ACHN (cell line): ENCODE data around the gene PLA1A.
"Not testable (repeated sequence)": the region's sequence is repeated elsewhere in the genome, so short reads cannot be mapped to it uniquely, and the experiment has no call there.

Experiments
- DNase-seq: peaks from one replicate; pipeline ENCODE4 v3.0.0-alpha.2; 2015
- in situ Hi-C: cut with HindIII; loops from 2 replicates; pipeline ENCODE4 v1.10.0; 2017; ENCODE audit warnings: low sequenced_read_pairs, low pct_ligation_motif_present, low pct_unique_long_range_greater_than_20kb

PLA1A gene

DNA sequence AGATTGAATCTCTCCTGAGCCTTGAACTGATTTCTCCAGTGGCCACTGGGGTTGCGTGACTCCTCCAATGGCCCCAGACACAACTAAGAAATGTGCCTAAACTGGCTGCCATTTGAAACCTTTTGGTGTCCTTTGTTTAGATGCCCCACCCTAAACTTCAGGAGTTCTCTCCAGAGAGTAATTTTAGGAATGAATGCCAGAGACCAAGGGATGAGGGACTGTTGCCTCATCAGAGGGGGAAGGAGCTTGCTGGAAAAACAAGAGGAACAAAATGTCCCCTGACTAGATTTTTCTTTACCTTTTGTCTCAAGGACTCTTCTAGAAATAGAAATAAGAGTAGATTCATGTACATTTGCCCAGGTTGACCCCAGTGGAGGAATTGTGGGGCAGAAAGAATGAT, 26.5 kb upstream of the PLA1A start:
- in situ Hi-C loops: no loop called here
- DNase-seq: no peak

DNA sequence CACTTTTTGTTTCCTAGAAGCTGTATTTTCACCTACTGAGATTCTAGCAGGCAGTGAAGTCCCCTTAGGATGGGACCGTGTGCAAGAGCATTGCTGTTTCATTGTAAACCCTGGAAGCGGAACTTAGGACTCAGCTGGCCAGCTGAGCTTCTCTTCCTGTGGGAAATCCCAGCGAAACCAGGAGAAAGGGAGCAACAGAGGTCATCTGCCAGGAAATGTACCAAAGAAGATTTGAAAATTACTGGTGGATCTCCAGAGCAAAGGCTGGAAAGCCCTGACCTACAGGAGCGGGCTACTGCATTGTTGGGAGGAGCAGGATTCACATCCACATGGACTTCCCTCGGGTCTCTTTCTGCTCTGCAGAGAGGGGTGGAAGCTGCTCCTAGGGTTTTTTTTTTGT, 26.0 kb upstream of the PLA1A start:
- in situ Hi-C loops: no loop called here
- no peak for DNase-seq

DNA sequence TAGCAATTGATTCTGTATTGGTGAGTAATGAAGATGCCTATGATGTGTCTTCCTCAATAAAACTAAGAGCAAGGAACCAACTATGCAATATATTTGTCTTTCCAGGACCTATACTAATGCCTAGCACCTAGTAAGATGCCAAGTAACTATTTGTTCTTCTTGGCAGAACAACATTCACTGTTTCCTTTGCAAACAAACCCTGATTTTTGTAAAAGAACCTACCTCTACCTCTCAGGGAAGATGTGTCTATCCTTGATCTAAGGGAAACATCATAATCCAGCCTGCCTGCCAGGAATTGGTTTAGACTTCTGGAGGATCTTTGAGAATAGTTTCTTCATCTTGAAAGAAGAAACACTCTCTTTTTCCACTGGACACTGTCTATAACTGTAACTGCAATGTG, 22.2 kb upstream of the PLA1A start:
- in situ Hi-C loops: no loop called here

GRCh38 chr3:119579366-119580066, 18.2 kb upstream of the PLA1A start, which contains the start of gene ADPRH:
Gene ADPRH, plus strand, starts transcription at chr3:119579492. Its CDS starts 2,678 bp downstream, at chr3:119582170.
- in situ Hi-C loops: no loop called here
- DNase-seq: peak; percentile 77

More for the DNA sequence above, 22.2 kb upstream of the PLA1A start:
- no peak for DNase-seq

- no peak for DNase-seq
- in situ Hi-C loops: no loop called here
Observed at GRCh38 chr3:119580067-119580760, 17.5 kb upstream of the PLA1A start.

- no peak for DNase-seq
- in situ Hi-C loops: no loop called here
Observed at GRCh38 chr3:119582178-119582577, 15.5 kb upstream of the PLA1A start.

DNA sequence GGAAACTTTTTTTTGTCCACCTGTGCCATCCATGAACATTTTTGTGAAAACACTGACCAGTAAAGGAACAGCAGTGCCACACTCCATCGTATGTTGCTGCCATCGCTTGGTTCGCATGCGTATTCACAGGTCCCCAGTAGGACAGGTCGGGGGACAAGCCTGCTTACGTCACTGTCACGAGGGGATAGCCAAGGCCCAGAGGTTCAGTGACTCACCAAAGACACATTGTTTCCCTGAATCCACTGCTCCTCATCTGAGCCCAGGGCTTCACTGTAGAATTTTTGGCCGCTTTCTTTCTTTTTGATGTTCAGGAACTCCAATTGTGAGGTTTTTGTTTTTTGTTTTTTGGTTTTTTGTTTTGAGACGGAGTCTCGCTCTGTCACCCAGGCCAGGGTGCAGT, 12.5 kb upstream of the PLA1A start:
- DNase-seq: no peak
- in situ Hi-C loops: no loop called here

GRCh38 chr3:119585856-119586570, 11.7 kb upstream of the PLA1A start:
- in situ Hi-C loops: no loop called here
- DNase-seq: no peak

- no peak for DNase-seq
- in situ Hi-C loops: no loop called here
Observed at GRCh38 chr3:119586733-119587172, 10.9 kb upstream of the PLA1A start.

- in situ Hi-C loops: no loop called here
- no peak for DNase-seq
Observed at GRCh38 chr3:119588112-119588511, 9.6 kb upstream of the PLA1A start.

DNA sequence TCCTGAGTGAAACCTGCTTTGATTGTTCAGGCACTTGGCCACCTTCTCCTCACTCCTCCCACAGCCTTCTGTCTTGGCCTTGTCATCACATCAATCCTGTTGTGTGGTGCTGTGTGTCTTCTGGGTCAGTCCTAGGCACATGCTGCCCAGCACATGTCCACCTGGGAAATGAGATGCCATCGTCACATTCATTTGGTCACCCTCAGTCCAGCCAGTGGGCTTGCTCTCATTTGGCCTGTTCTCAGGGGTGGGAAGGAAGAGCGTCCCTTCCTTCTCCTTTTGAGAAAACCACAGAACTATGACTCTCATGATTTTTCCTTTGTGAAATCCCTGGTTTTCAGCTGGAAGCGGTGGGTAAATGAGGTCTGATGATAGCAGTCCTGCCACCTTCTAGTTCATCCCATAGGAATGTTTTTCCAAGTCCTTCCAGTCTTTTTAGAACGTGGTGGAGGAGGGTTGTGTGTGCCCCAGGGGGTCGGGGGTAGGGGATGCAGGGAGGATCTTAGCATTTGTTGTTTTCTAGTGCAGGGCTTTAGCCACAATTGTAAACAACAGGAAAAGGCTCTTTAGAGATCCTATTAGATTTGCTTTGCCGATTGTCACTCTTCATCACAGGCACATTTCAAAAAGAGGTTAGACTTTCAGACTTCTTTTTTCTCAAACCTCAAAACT, 8.4 kb upstream of the PLA1A start:
- DNase-seq: no peak
- in situ Hi-C loops: no loop called here

GRCh38 chr3:119590706-119591105, 7.0 kb upstream of the PLA1A start:
- in situ Hi-C loops: no loop called here
- no peak for DNase-seq

GRCh38 chr3:119592861-119593260, 4.8 kb upstream of the PLA1A start:
- no peak for DNase-seq
- in situ Hi-C loops: no loop called here

DNA sequence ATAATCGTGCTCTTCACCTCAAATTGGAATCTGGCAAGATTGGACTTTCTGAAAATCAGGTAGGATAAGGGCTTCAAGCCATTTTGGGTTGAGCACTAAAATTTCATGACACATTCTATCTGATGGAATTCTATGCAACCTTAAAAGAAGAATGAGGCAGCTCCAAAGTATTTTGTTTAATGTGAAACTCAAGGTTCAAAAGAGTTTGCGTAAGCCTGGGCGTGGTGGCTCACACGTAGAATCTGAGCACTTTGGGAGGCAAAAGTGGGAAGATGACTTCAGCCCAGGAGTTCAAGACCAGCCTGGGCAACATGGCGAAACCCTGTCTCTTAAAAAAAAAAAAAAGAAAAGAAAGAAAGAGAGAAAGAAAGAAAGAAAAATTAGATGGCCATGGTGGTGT, 3.6 kb upstream of the PLA1A start:
- DNase-seq: no peak
- in situ Hi-C loops: no loop called here

- in situ Hi-C loops, DNase-seq: not testable (repeated sequence)
Observed at GRCh38 chr3:119594929-119595328, 2.8 kb upstream of the PLA1A start.

GRCh38 chr3:119595639-119596334, 1.9 kb upstream of the PLA1A start:
- in situ Hi-C loops: no loop called here
- no peak for DNase-seq

DNA sequence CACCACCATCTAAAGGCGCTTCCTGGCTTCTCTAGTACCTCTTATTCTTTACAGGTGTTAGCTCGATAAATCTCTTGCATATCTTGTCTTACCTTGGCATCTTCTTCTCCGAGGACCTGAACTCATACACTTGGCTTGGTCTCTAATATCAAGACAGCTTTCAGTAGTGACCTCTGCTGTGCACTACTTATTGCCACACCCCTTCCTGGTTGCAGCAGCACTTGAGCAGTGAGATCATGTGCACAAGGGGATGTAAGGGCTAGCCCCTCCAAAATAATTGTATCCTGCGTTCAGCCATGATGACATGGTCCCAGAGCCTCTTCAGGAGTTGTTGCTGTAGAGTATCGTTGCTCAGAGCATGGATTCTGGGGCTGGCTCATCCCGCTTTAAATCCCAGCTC, 1.3 kb upstream of the PLA1A start:
- DNase-seq: no peak
- in situ Hi-C loops: no loop called here

GRCh38 chr3:119598410-119599098, 869 bp downstream of the PLA1A start:
- in situ Hi-C loops: no loop called here
- DNase-seq: no peak
